Adrenal gland (tissue), 12 donors: ENCODE data around the gene PTPA. TPM values are rescaled to one million over a fixed set of nuclear protein-coding genes. Genes with fewer than 3 reads are reported as not detected.

Experiments used
- DNase-seq, 7 donors: peaks; one replicate each; pipeline ENCODE4 v3.0.0-alpha.2; 2019 to 2020
- H3K27ac ChIP-seq, 5 donors: fragments of 200-600 bp; sonication (generic) in 4 of 5; 1 replicate in 3 of 5; 2 replicates in 2 of 5; pipeline versions ENCODE4 v1.5.1 to v1.8.0; 2016 to 2020; ENCODE audit warnings: mild to moderate bottlenecking in 1 of 5
- H3K27me3 ChIP-seq: fragments of 200-600 bp; 2 replicates; pipeline ENCODE4 v1.8.0; 2021
- H3K36me3 ChIP-seq, 2 donors: fragments of 200-600 bp; replicated peaks in 1 of 2; 1 replicate in 1 of 2; 2 replicates in 1 of 2; pipeline versions ENCODE4 v1.5.1 to v1.8.0; 2018 to 2022
- H3K4me1 ChIP-seq, 2 donors: fragments of 200-600 bp; replicated peaks in 1 of 2; 1 replicate in 1 of 2; 2 replicates in 1 of 2; pipeline versions ENCODE4 v1.5.1 to v1.8.0; 2018 to 2021
- H3K4me3 ChIP-seq, 4 donors: fragments of 200-600 bp; sonication (generic) in 3 of 4; one replicate each; pipeline ENCODE4 v1.5.1; 2016 to 2018
- H3K9me3 ChIP-seq, 3 donors: fragments of 200-600 bp; sonication (generic) in 1 of 3; replicated peaks in 1 of 3; 1 replicate in 2 of 3; 2 replicates in 1 of 3; pipeline versions ENCODE4 v1.5.1 to v1.8.0; 2016 to 2021
- CTCF ChIP-seq, 6 experiments: fragments of 450-650 bp in 4 of 6; fragments of 200-600 bp in 2 of 6; sonication (generic) in 1 of 6; IDR thresholded peaks; 1 replicate in 5 of 6; 2 replicates in 1 of 6; pipeline versions ENCODE4 v1.5.1 to v1.8.0; 2016 to 2021; ENCODE audit warnings: antibody characterized with exemption in 6 of 6, mild to moderate bottlenecking in 2 of 6, moderate library complexity in 1 of 6
- POLR2A ChIP-seq, 2 donors: fragments of 450-650 bp; IDR thresholded peaks; one replicate each; pipeline ENCODE4 v1.6.1; 2017; ENCODE audit warnings: antibody characterized with exemption in 2 of 2, mild to moderate bottlenecking in 2 of 2, moderate library complexity in 1 of 2
- WGBS, 4 donors: extraction: QIAGEN DNeasy Blood & Tissue Kit in 2 of 4; methylation state at CpG; one replicate each; pipeline versions ENCODE4 v1.1.5 to v1.1.7; 2013 to 2017; 5-methylcytosine and 5-hydroxymethylcytosine counted together
- intact Hi-C, 2 donors: fragments of 100-400 bp; cut with DNase I; formaldehyde crosslinking; loops; one replicate each; pipeline versions ENCODE4 v1.14.1 to v1.15.0; 2022 to 2023
- polyA plus RNA-seq, 3 donors: library from polyadenylated mRNA; stranded (reverse); fragments of 200-250 nt in 2 of 3; fragments of 350-450 nt in 1 of 3; fragmentation: Illumina TruSeq in 1 of 3; extraction: RNeasy Lipid Tissue Mini Kit (QIAGEN cat#74804) in 1 of 3; gene quantifications; one replicate each; pipeline ENCODE4 v1.2.3, GENCODE V29; 2013 to 2014
- total RNA-seq, 9 donors: library from RNA; depleted of rRNA in 4 of 9; stranded (reverse); fragments of >200 nt in 4 of 9; fragments of 120-200 nt in 1 of 9; fragmentation: NEBNext Ultra II Directional in 1 of 9; extraction: Animal tissue kit (Norgen Biotek cat#: 25700) in 1 of 9; gene quantifications; one replicate each; pipeline versions ENCODE4 v1.1.0 to v1.2.4, GENCODE V29; 2013 to 2023
- donor health status: healthy with polysubstance abuse.
- donor health status: Bipolar disorder and iron deficiency.
- donor health status: DM: yes; HTN: yes; CAD: no.
- donor health status: DM: no; HTN: no; CAD: no.
- donor health status: DM: no; HTN: no; CAD: no.
- donor health status: DM: yes; HTN: yes; CAD: no.

The PTPA gene
- total and polyA plus RNA-seq, 12 donors = 71.3 to 248 (median 130) TPM

- 64 to 82% (median 66%) methylated on average over 3 of the region's 3 CpGs for WGBS, 4 donors
Observed at GRCh38 chr9:129130791-129131190, 19.6 kb downstream of the PTPA start.

GRCh38 chr9:129131300-129132145 is 20.3 kb downstream of the PTPA start:
- TF ChIP-seq POLR2A (IDR thresholded peaks at IDR 0.05) = no peak
- peak; percentile 95 to 99 (median 96) for TF ChIP-seq CTCF (IDR thresholded peaks at IDR 0.05)
- H3K36me3 ChIP-seq = peaks cover 0 to 39% of the 10 kb centered on the region in 2 donors
- no peak overlapping the region for H3K27ac ChIP-seq
- no peaks in the 10 kb centered on the region for H3K9me3 ChIP-seq
- H3K4me3 ChIP-seq = no peak overlapping the region
- H3K4me1 ChIP-seq = peaks cover 0 to 7% of the 10 kb centered on the region in 2 donors
- H3K27me3 ChIP-seq = no peaks in the 10 kb centered on the region
- WGBS, 4 donors = 36 to 41% (median 38%) methylated on average over 10 to 13 of the region's 13 CpGs
- peak; percentile 73 to 93 (median 84) for DNase-seq
- intact Hi-C loops = loop anchor here in 1 of 2 donors (10.0 kb wide), 1 partner anchor 603 kb away; no protein-coding TSS in a partner anchor

More at GRCh38 chr9:129130791-129131190, 19.6 kb downstream of the PTPA start:
- Histone ChIP-seq H3K4me3 (no peak overlapping the region), H3K27me3 (no peaks in the 10 kb centered on the region), H3K36me3 (peaks cover 0 to 31% of the 10 kb centered on the region in 2 donors), H3K9me3 (no peaks in the 10 kb centered on the region), H3K4me1 (peaks cover 0 to 9% of the 10 kb centered on the region in 2 donors), H3K27ac (no peak overlapping the region)
- no peak for DNase-seq
- TF ChIP-seq POLR2A (IDR thresholded peaks at IDR 0.05) = no peak
- no peak for TF ChIP-seq CTCF (IDR thresholded peaks at IDR 0.05)
- intact Hi-C loops = loop anchor here in 1 of 2 donors (10.0 kb wide), 1 partner anchor 604 kb away; no protein-coding TSS in a partner anchor

- DNase-seq = no peak
- Histone ChIP-seq H3K4me1 (peaks cover 4 to 12% of the 10 kb centered on the region in 2 donors), H3K36me3 (peaks cover 0 to 43% of the 10 kb centered on the region in 2 donors), H3K4me3 (no peak overlapping the region), H3K9me3 (no peaks in the 10 kb centered on the region), H3K27ac (peak overlapping the region in 1 of 5 donors; percentile 38), H3K27me3 (no peaks in the 10 kb centered on the region)
- 80 to 89% (median 87%) methylated on average over 4 of the region's 4 CpGs for WGBS, 4 donors
- intact Hi-C loops = loop anchor here in 1 of 2 donors (10.0 kb wide), 1 partner anchor 602 kb away; no protein-coding TSS in a partner anchor
- no peak for TF ChIP-seq POLR2A (IDR thresholded peaks at IDR 0.05)
- TF ChIP-seq CTCF (IDR thresholded peaks at IDR 0.05) = no peak
Observed at GRCh38 chr9:129133082-129133481, 21.9 kb downstream of the PTPA start.

- no peak overlapping the region for H3K27ac ChIP-seq
- TF ChIP-seq POLR2A (IDR thresholded peaks at IDR 0.05) (no peak), CTCF (IDR thresholded peaks at IDR 0.05) (no peak)
- no peak overlapping the region for H3K4me3 ChIP-seq
- intact Hi-C loops = loop anchor here (5.0 to 10.0 kb wide), 3 partner anchors 37 to 599 kb away; no protein-coding TSS in a partner anchor
- peaks cover 26 to 34% of the 10 kb centered on the region in 2 donors for H3K4me1 ChIP-seq
- WGBS, 4 donors = 85 to 91% (median 87%) methylated on average over 6 of the region's 6 CpGs
- no peaks in the 10 kb centered on the region for H3K27me3 ChIP-seq
- no peak for DNase-seq
- no peaks in the 10 kb centered on the region for H3K9me3 ChIP-seq
- H3K36me3 ChIP-seq = peaks cover 0 to 33% of the 10 kb centered on the region in 2 donors
Observed at GRCh38 chr9:129135476-129135875, 24.3 kb downstream of the PTPA start.
